ENCODE results near the gene NANOGP8. TPM values are rescaled to one million over a fixed set of nuclear protein-coding genes. Genes with fewer than 3 reads are reported as not detected.

NANOGP8 gene
- total and polyA plus RNA-seq, 9 donors, result 0.16 to 3.3 (median 0.92) TPM

DNA sequence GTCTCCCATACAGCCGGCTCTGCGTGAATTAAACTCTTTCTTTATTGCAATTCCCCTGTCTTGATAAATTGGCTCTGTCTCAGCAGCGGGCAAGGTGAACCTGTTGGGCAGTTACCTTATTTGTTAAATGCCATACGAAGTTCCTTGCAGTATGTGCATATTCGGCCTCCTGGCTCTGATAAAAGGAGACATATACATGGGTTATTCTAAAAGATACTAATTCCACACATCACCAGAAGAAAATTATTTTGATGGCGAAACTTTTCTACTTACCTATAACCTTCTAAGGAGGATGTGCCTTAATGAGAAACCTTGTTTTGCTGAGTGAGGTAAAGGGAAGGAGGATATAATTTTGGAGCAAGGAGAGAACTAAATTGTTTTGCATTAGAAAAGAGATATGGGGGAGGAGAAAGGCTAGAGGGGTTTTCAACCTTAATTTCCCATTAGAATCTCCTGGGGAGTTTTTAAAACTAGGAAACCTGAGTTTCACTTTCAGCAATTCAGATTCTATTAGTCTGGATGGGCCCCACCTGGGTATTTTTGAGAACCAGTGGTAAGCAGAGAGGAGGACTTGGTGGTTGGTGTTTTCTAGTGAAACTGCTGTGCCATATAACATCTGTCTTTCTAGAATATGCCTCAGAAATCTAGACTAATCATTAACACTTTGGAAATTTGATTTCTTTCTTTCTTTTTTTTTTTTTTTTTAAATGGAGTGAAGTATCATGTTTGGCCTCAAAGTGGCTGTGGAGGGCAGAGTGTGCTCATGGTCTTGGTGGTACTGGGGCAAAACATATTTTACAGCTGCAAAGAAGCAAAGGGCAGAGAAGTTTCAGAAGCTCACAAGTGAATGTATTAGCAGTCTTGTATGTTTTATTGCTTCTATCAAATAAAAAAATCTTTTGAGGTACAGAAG, 23.0 kb downstream of the NANOGP8 start:
- DNase-seq, result no peak
- Histone ChIP-seq H3K4me1 (ENCODE audit: insufficient read depth) (peaks cover 6% of the 10 kb centered on the region), H3K9me3 (no peaks in the 10 kb centered on the region), H3K27ac (peak overlapping the region in 1 of 2 donors; percentile 71), H3K36me3 (no peaks in the 10 kb centered on the region), H3K27me3 (no peaks in the 10 kb centered on the region), H3K4me3 (no peak overlapping the region)
- 35 to 39% (median 38%) methylated on average over 6 of the region's 6 CpGs for WGBS, 3 donors
- no peak for TF ChIP-seq EP300 (IDR thresholded peaks at IDR 0.05)
- TF ChIP-seq, protein P1, sequence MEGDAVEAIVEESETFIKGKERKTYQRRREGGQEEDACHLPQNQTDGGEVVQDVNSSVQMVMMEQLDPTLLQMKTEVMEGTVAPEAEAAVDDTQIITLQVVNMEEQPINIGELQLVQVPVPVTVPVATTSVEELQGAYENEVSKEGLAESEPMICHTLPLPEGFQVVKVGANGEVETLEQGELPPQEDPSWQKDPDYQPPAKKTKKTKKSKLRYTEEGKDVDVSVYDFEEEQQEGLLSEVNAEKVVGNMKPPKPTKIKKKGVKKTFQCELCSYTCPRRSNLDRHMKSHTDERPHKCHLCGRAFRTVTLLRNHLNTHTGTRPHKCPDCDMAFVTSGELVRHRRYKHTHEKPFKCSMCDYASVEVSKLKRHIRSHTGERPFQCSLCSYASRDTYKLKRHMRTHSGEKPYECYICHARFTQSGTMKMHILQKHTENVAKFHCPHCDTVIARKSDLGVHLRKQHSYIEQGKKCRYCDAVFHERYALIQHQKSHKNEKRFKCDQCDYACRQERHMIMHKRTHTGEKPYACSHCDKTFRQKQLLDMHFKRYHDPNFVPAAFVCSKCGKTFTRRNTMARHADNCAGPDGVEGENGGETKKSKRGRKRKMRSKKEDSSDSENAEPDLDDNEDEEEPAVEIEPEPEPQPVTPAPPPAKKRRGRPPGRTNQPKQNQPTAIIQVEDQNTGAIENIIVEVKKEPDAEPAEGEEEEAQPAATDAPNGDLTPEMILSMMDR (IDR thresholded peaks at IDR 0.05), result no peak
- no peak for TF ChIP-seq POLR2A (IDR thresholded peaks at IDR 0.05)
- intact Hi-C loops (cut with DNase I), result no loop called here

DNA sequence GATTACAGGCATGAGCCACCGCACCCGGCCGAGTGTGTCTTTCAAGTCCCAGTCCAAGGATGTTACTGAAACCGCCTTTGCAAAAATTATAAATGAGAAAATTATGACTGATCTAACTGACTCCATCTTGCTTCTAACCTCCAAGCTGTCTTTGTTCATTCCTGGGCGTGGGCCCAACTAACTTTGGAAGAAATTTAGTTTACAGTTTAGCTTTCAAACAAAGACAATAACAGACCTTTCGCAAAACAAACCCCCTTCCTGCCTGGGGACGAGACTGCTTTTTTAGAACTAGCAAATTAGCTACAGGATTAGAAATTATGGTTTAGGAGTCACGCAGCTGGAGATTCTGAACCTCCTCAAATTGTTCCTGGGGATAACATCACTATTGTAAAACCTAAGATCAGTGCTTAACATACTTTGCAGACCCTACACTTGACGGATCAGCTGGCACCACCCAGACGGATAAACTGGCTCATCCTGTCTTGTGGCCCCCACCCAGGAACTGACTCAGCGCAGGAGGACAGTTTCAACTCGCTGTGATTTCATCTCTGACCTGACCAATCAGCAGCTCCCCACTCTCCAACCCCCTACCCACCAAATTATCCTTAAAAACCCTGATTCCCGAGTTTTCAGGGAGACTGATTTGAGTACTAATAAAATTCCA, 23.8 kb downstream of the NANOGP8 start:
- DNase-seq, result peak; percentile 46 to 61 (median 53)
- H3K9me3 ChIP-seq, result no peaks in the 10 kb centered on the region
- peaks cover 6% of the 10 kb centered on the region for H3K4me1 ChIP-seq (ENCODE audit: insufficient read depth)
- no peaks in the 10 kb centered on the region for H3K36me3 ChIP-seq
- H3K27me3 ChIP-seq, result no peaks in the 10 kb centered on the region
- TF ChIP-seq EP300 (IDR thresholded peaks at IDR 0.05), result no peak
- 7 to 19% (median 7%) methylated on average over 13 of the region's 13 CpGs for WGBS, 3 donors
- peak overlapping the region in 1 of 2 donors; percentile 71 for H3K27ac ChIP-seq
- intact Hi-C loops (cut with DNase I), result no loop called here
- no peak overlapping the region for H3K4me3 ChIP-seq

GRCh38 chr15:35060591-35060990, 24.5 kb downstream of the NANOGP8 start:
- TF ChIP-seq, protein P1 (IDR thresholded peaks at IDR 0.05), result no peak
- TF ChIP-seq POLR2A (IDR thresholded peaks at IDR 0.05) (no peak), EP300 (IDR thresholded peaks at IDR 0.05) (no peak)
- Histone ChIP-seq H3K9me3 (no peaks in the 10 kb centered on the region), H3K27me3 (no peaks in the 10 kb centered on the region), H3K36me3 (no peaks in the 10 kb centered on the region), H3K27ac (peak overlapping the region in 1 of 2 donors; percentile 71), H3K4me3 (no peak overlapping the region), H3K4me1 (ENCODE audit: insufficient read depth) (peaks cover 6% of the 10 kb centered on the region)
- whole genome bisulfite sequencing, 3 donors, result 27 to 54% (median 39%) methylated on average over 4 of the region's 4 CpGs
- intact Hi-C loops (cut with DNase I), result no loop called here
- DNase-seq, result no peak

- TF ChIP-seq EP300 (IDR thresholded peaks at IDR 0.05), result no peak
- H3K4me3 ChIP-seq, result no peak overlapping the region
- no peak for DNase-seq
- H3K27me3 ChIP-seq, result no peaks in the 10 kb centered on the region
- H3K9me3 ChIP-seq, result no peaks in the 10 kb centered on the region
- peak overlapping the region in 1 of 2 donors; percentile 82 for H3K27ac ChIP-seq
- H3K4me1 ChIP-seq (ENCODE audit: insufficient read depth), result peaks cover 5% of the 10 kb centered on the region
- H3K36me3 ChIP-seq, result no peaks in the 10 kb centered on the region
- 17 to 34% (median 19%) methylated on average over 5 of the region's 5 CpGs for WGBS, 3 donors
- intact Hi-C loops (cut with DNase I), result no loop called here
Measured at GRCh38 chr15:35058534-35059054, 26.5 kb downstream of the NANOGP8 start.

GRCh38 chr15:35055416-35056105, 29.5 kb downstream of the NANOGP8 start:
- Histone ChIP-seq H3K9me3 (no peaks in the 10 kb centered on the region), H3K4me1 (ENCODE audit: insufficient read depth) (no peaks in the 10 kb centered on the region), H3K36me3 (no peaks in the 10 kb centered on the region), H3K27me3 (no peaks in the 10 kb centered on the region), H3K27ac (no peak overlapping the region), H3K4me3 (no peak overlapping the region)
- 91 to 94% (median 93%) methylated on average over 5 of the region's 5 CpGs for WGBS, 3 donors
- intact Hi-C loops (cut with DNase I), result no loop called here
- TF ChIP-seq EP300 (IDR thresholded peaks at IDR 0.05), result no peak
- TF ChIP-seq POLR2A (IDR thresholded peaks at IDR 0.05), result no peak
- TF ChIP-seq, protein P1 (IDR thresholded peaks at IDR 0.05), result no peak
- DNase-seq, result no peak
